H9 (cell line): Measurements from ENCODE around the gene CXCL5. TPM values are rescaled to one million over a fixed set of nuclear protein-coding genes. Genes with fewer than 3 reads are reported as not detected.

ENCODE experiments used
- DNase-seq: peaks from one replicate; pipeline ENCODE4 v3.0.0-alpha.2; 2017
- H2AFZ ChIP-seq: one replicate; pipeline ENCODE4 v1.6.1; 2013; ENCODE audit warnings: mild to moderate bottlenecking, low read length, control low read depth, moderate library complexity
- H2AK5ac ChIP-seq: 2 replicates; pipeline ENCODE4 v1.6.1; 2013; ENCODE audit warnings: low read length, control low read depth, mixed read lengths; ENCODE audit not compliant: insufficient read length
- H2BK120ac ChIP-seq: one replicate; pipeline ENCODE4 v1.6.1; 2013; ENCODE audit warnings: low read depth, mild to moderate bottlenecking, low read length, control low read depth, inconsistent platforms; ENCODE audit not compliant: poor library complexity, severe bottlenecking
- H2BK12ac ChIP-seq: 2 replicates; pipeline ENCODE4 v1.6.1; 2013; ENCODE audit warnings: low read length, control low read depth, mixed read lengths, low read depth; ENCODE audit not compliant: insufficient read length
- H2BK15ac ChIP-seq: 2 replicates; pipeline ENCODE4 v1.6.1; 2013; ENCODE audit warnings: low read depth, low read length, control low read depth
- H2BK20ac ChIP-seq: one replicate; pipeline ENCODE4 v1.6.1; 2013; ENCODE audit warnings: low read depth, mild to moderate bottlenecking, low read length, control low read depth, inconsistent platforms; ENCODE audit not compliant: poor library complexity, severe bottlenecking
- H2BK5ac ChIP-seq: 2 replicates; pipeline ENCODE4 v1.6.1; 2013; ENCODE audit warnings: low read length, control low read depth, mixed read lengths; ENCODE audit not compliant: insufficient read length
- H3K14ac ChIP-seq: 2 replicates; pipeline ENCODE4 v1.6.1; 2013; ENCODE audit warnings: low read length, control low read depth; ENCODE audit not compliant: insufficient read depth
- H3K18ac ChIP-seq: 2 replicates; pipeline ENCODE4 v1.6.1; 2013; ENCODE audit warnings: low read depth, mild to moderate bottlenecking, mixed read lengths, low read length, control low read depth; ENCODE audit not compliant: insufficient read length
- H3K23ac ChIP-seq: 2 replicates; pipeline ENCODE4 v1.6.1; 2013; ENCODE audit warnings: low read length, control low read depth, mixed read lengths, low read depth; ENCODE audit not compliant: insufficient read length
- H3K23me2 ChIP-seq: 2 replicates; pipeline ENCODE4 v1.6.1; 2013; ENCODE audit warnings: low read depth, mild to moderate bottlenecking, mixed read lengths, low read length, control low read depth; ENCODE audit not compliant: insufficient read length, poor library complexity, severe bottlenecking
- H3K27ac ChIP-seq: 2 replicates; pipeline ENCODE4 v1.5.1; 2013; ENCODE audit warnings: low read length, control low read depth, mixed read lengths, low read depth; ENCODE audit not compliant: insufficient read length
- H3K27me3 ChIP-seq: 2 replicates; pipeline ENCODE4 v1.6.1; 2013; ENCODE audit warnings: low read length, control low read depth, inconsistent platforms; ENCODE audit not compliant: insufficient read depth
- H3K4ac ChIP-seq: 2 replicates; pipeline ENCODE4 v1.6.1; 2013; ENCODE audit warnings: low read depth, mild to moderate bottlenecking, control low read depth, inconsistent platforms, low read length, moderate library complexity
- H3K4me1 ChIP-seq: 2 replicates; pipeline ENCODE4 v1.6.1; 2013; ENCODE audit warnings: low read length, control low read depth, inconsistent platforms; ENCODE audit not compliant: insufficient read depth
- H3K4me2 ChIP-seq: 2 replicates; pipeline ENCODE4 v1.6.1; 2013; ENCODE audit warnings: low read length, control low read depth, mixed read lengths; ENCODE audit not compliant: insufficient read length, insufficient read depth
- H3K56ac ChIP-seq: 2 replicates; pipeline ENCODE4 v1.6.1; 2013; ENCODE audit warnings: low read depth, mild to moderate bottlenecking, mixed read lengths, low read length, control low read depth; ENCODE audit not compliant: insufficient read length
- H3K79me1 ChIP-seq: 2 replicates; pipeline ENCODE4 v1.6.1; 2013; ENCODE audit warnings: low read depth, mild to moderate bottlenecking, moderate library complexity, low read length, control low read depth, inconsistent platforms; ENCODE audit not compliant: insufficient read depth, poor library complexity, severe bottlenecking
- H3K79me2 ChIP-seq: 2 replicates; pipeline ENCODE4 v1.6.1; 2013; ENCODE audit warnings: low read length, control low read depth, inconsistent platforms; ENCODE audit not compliant: insufficient read depth
- H3K9ac ChIP-seq: 2 replicates; pipeline ENCODE4 v1.6.1; 2013; ENCODE audit warnings: low read length, control low read depth, mixed read lengths; ENCODE audit not compliant: insufficient read length; ENCODE audit errors: extremely low read depth
- H3K9me3 ChIP-seq: one replicate; pipeline ENCODE4 v1.6.1; 2013; ENCODE audit warnings: low read depth, low read length, inconsistent platforms; ENCODE audit not compliant: control insufficient read depth
- H3T11ph ChIP-seq: one replicate; pipeline ENCODE4 v1.6.1; 2013; ENCODE audit warnings: mild to moderate bottlenecking, low read length, control low read depth, inconsistent platforms
- H4K20me1 ChIP-seq: one replicate; pipeline ENCODE4 v1.6.1; 2013; ENCODE audit not compliant: control insufficient read depth, insufficient read length, insufficient read depth
- H4K5ac ChIP-seq: 2 replicates; pipeline ENCODE4 v1.6.1; 2013; ENCODE audit warnings: low read depth, mild to moderate bottlenecking, mixed read lengths, low read length, control low read depth; ENCODE audit not compliant: insufficient read length
- H4K8ac ChIP-seq: replicated peaks from 2 replicates; pipeline ENCODE4 v1.6.1; 2013; ENCODE audit warnings: low read length, control low read depth, mixed read lengths, low read depth; ENCODE audit not compliant: insufficient read length
- H4K91ac ChIP-seq: 2 replicates; pipeline ENCODE4 v1.6.1; 2013; ENCODE audit warnings: low read depth, mild to moderate bottlenecking, moderate library complexity, mixed read lengths, low read length, control low read depth; ENCODE audit not compliant: insufficient read length
- H3K27ac Mint-ChIP-seq, 3 experiments: 2 replicates in 2 of 3; 3 replicates in 1 of 3; pipeline ENCODE4 v1.8.0; 2020 to 2021; ENCODE audit warnings: mixed read lengths in 3 of 3, mild to moderate bottlenecking in 1 of 3, moderate library complexity in 1 of 3
- H3K27me3 Mint-ChIP-seq: 2 replicates; pipeline ENCODE4 v1.8.0; 2021; ENCODE audit warnings: low read depth, mild to moderate bottlenecking, moderate library complexity, mixed read lengths
- H3K36me3 Mint-ChIP-seq, 3 experiments: 2 replicates in 2 of 3; 3 replicates in 1 of 3; pipeline ENCODE4 v1.8.0; 2020 to 2021; ENCODE audit warnings: low read depth in 3 of 3, mixed read lengths in 3 of 3; ENCODE audit not compliant: insufficient read depth in 1 of 3
- H3K4me1 Mint-ChIP-seq, 2 experiments: 2 replicates each; pipeline ENCODE4 v1.8.0; 2020; ENCODE audit warnings: mixed read lengths in 2 of 2
- H3K4me3 Mint-ChIP-seq, 2 experiments: 2 replicates in 1 of 2; 3 replicates in 1 of 2; pipeline ENCODE4 v1.8.0; 2020 to 2021; ENCODE audit warnings: mild to moderate bottlenecking in 2 of 2, mixed read lengths in 2 of 2, moderate library complexity in 1 of 2
- H3K9me3 Mint-ChIP-seq, 2 experiments: 2 replicates in 1 of 2; 3 replicates in 1 of 2; pipeline ENCODE4 v1.8.0; 2020; ENCODE audit warnings: mild to moderate bottlenecking in 2 of 2, mixed read lengths in 2 of 2, moderate library complexity in 1 of 2
- WGBS: extraction: QIAGEN DNeasy Blood & Tissue Kit; methylation state at CpG from one replicate; pipeline ENCODE4 v1.1.7; 2013; ENCODE audit warnings: missing lambda C conversion rate, low lambda C conversion rate, mixed read lengths; ENCODE audit not compliant: insufficient read length; ENCODE audit errors: extremely low coverage; 5-methylcytosine and 5-hydroxymethylcytosine counted together
- total RNA-seq: library from RNA; stranded (reverse); gene quantifications from 2 replicates; pipeline ENCODE4 v1.2.1, GENCODE V29; 2021
- TF ChIP-seq, protein P1 (sequence below): fragments of 200-600 bp; sonication (generic); conservative IDR thresholded peaks from 3 replicates; pipeline ENCODE4 v1.8.0; 2021; ENCODE audit warnings: antibody characterized with exemption, mild to moderate bottlenecking

CXCL5 gene
- total RNA-seq, 1 experiment from 2014 or later, result 9.2 TPM

- Histone ChIP-seq H3T11ph (no peak overlapping the region), H3K23me2 (no peaks in the 10 kb centered on the region), H3K9ac (no peak overlapping the region), H3K4ac (no peak overlapping the region), H2AFZ (no peak overlapping the region), H3K79me1 (no peaks in the 10 kb centered on the region), H2AK5ac (no peak overlapping the region), H3K27me3 (no peaks in the 10 kb centered on the region), H4K20me1 (no peaks in the 10 kb centered on the region), H3K14ac (no peak overlapping the region), H3K18ac (no peak overlapping the region), H4K5ac (no peak overlapping the region), H2BK12ac (no peak overlapping the region), H3K56ac (no peak overlapping the region), H4K8ac (no peak overlapping the region), H3K4me1 (peaks cover 5% of the 10 kb centered on the region; the same call in 1 of the 2 replicates), H3K27ac (peak overlapping the region; percentile 91), H2BK20ac (no peak overlapping the region), H3K4me2 (no peak overlapping the region), H2BK120ac (no peak overlapping the region), H4K91ac (no peak overlapping the region), H3K23ac (no peak overlapping the region), H3K79me2 (no peaks in the 10 kb centered on the region), H3K9me3 (no peaks in the 10 kb centered on the region), H2BK5ac (peak overlapping the region; percentile 32), H2BK15ac (no peak overlapping the region)
- peaks cover 0 to 7% of the 10 kb centered on the region in 2 experiments; a peak in 3 of 5 replicates for H3K9me3 Mint-ChIP-seq
- DNase-seq, result no peak
- H3K27ac Mint-ChIP-seq, result peak overlapping the region in 2 of 3 experiments; percentile 92 to 98; a peak in 4 of 7 replicates
- peaks cover 52 to 71% of the 10 kb centered on the region in 2 experiments for H3K4me1 Mint-ChIP-seq
- TF ChIP-seq, protein P1, sequence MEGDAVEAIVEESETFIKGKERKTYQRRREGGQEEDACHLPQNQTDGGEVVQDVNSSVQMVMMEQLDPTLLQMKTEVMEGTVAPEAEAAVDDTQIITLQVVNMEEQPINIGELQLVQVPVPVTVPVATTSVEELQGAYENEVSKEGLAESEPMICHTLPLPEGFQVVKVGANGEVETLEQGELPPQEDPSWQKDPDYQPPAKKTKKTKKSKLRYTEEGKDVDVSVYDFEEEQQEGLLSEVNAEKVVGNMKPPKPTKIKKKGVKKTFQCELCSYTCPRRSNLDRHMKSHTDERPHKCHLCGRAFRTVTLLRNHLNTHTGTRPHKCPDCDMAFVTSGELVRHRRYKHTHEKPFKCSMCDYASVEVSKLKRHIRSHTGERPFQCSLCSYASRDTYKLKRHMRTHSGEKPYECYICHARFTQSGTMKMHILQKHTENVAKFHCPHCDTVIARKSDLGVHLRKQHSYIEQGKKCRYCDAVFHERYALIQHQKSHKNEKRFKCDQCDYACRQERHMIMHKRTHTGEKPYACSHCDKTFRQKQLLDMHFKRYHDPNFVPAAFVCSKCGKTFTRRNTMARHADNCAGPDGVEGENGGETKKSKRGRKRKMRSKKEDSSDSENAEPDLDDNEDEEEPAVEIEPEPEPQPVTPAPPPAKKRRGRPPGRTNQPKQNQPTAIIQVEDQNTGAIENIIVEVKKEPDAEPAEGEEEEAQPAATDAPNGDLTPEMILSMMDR, result no peak
- H3K36me3 Mint-ChIP-seq, result peaks cover 0 to 21% (median 14%) of the 10 kb centered on the region in 3 experiments; a peak in 5 of 7 replicates
- no CpG with 5 or more reads among the region's 1 CpG for WGBS
- H3K4me3 Mint-ChIP-seq, result no peak overlapping the region
- no peaks in the 10 kb centered on the region for H3K27me3 Mint-ChIP-seq
These were observed 13.0 kb downstream of the CXCL5 start for GRCh38 chr4:73985528-73985852.
